HepG2 (cell line): ENCODE measurements around the gene OXLD1. TPM values are rescaled to one million over a fixed set of nuclear protein-coding genes. Genes with fewer than 3 reads are reported as not detected.
A peak's percentile ranks its signal among the peaks of the same experiment; 100 is the strongest.

Source experiments
- ARNT2 ChIP-seq: sonication (generic); formaldehyde crosslinking; IDR thresholded peaks from 2 replicates; pipeline ENCODE4 v1.8.0; 2022; ENCODE audit warnings: mild to moderate bottlenecking, low read depth, missing genetic modification reagents, moderate library complexity
- CHD2 ChIP-seq: IDR thresholded peaks from 2 replicates; pipeline ENCODE4 v1.6.1; 2011; ENCODE audit warnings: low read depth, low read length, improper control_type of control experiment
- FOXO4 ChIP-seq: sonication (generic); formaldehyde crosslinking; conservative IDR thresholded peaks from 2 replicates; pipeline ENCODE4 v1.8.1; 2023; ENCODE audit warnings: missing genetic modification reagents
- NFE2L2 ChIP-seq: fragments of 150-350 bp; IDR thresholded peaks from 2 replicates; pipeline ENCODE4 v1.6.1; 2014; ENCODE audit warnings: low read length
- ONECUT2 ChIP-seq: sonication (generic); formaldehyde crosslinking; IDR thresholded peaks from 2 replicates; pipeline ENCODE4 v1.4.0; 2020; ENCODE audit warnings: missing genetic modification reagents
- ZFX ChIP-seq: sonication (generic); formaldehyde crosslinking; IDR thresholded peaks from 2 replicates; pipeline ENCODE4 v1.4.0; 2020; ENCODE audit warnings: mild to moderate bottlenecking, low read depth, missing genetic modification reagents, moderate library complexity
- ZNF343 ChIP-seq: sonication (generic); formaldehyde crosslinking; IDR thresholded peaks from 2 replicates; pipeline ENCODE4 v1.4.0; 2020; ENCODE audit warnings: mild to moderate bottlenecking, missing genetic modification reagents
- ZNF441 ChIP-seq: sonication (generic); formaldehyde crosslinking; IDR thresholded peaks from 2 replicates; pipeline ENCODE4 v1.7.0; 2021; ENCODE audit warnings: missing genetic modification reagents, borderline replicate concordance
- ZNF468 ChIP-seq: sonication (generic); formaldehyde crosslinking; IDR thresholded peaks from 2 replicates; pipeline ENCODE4 v1.8.0; 2022; ENCODE audit warnings: mild to moderate bottlenecking, moderate library complexity, missing genetic modification reagents
- ZNF609 ChIP-seq: sonication (generic); formaldehyde crosslinking; IDR thresholded peaks from 2 replicates; pipeline ENCODE4 v1.4.0; 2020; ENCODE audit warnings: mild to moderate bottlenecking, missing genetic modification reagents, borderline replicate concordance
- ZNF724P ChIP-seq: sonication (generic); formaldehyde crosslinking; IDR thresholded peaks from 2 replicates; pipeline ENCODE4 v1.8.0; 2022; ENCODE audit warnings: missing genetic modification reagents, borderline replicate concordance
- polyA plus RNA-seq, 8 experiments: library from polyadenylated mRNA; depleted of rRNA in 3 of 8; stranded (reverse) in 7 of 8; unstranded in 1 of 8; fragments of >200 nt; fragmentation: Illumina TruSeq in 4 of 8; extraction: Trizol in 4 of 8; gene quantifications; 2 replicates each; pipeline versions ENCODE4 v1.2.1 to v1.2.3, GENCODE V29; 2011 to 2016; ENCODE audit warnings: low read depth in 4 of 8, missing spikeins in 1 of 8, mixed read lengths in 1 of 8; ENCODE audit not compliant: insufficient read depth in 1 of 8
- total RNA-seq, 5 experiments: library from RNA; depleted of rRNA; stranded (reverse); fragments of >200 nt; fragmentation: Illumina TruSeq; extraction: Trizol; gene quantifications; 2 replicates each; pipeline ENCODE4 v1.2.3, GENCODE V29; 2016; ENCODE audit warnings: low read depth in 1 of 5
- TF ChIP-seq, protein P1 (sequence below): sonication (generic); formaldehyde crosslinking; IDR thresholded peaks from 2 replicates; pipeline ENCODE4 v1.8.1; 2023; ENCODE audit warnings: missing genetic modification reagents, inconsistent platforms, borderline replicate concordance
- TF ChIP-seq, protein P2 (sequence below): sonication (generic); formaldehyde crosslinking; IDR thresholded peaks from 2 replicates; pipeline ENCODE4 v1.4.0; 2020; ENCODE audit warnings: missing genetic modification reagents
- TF ChIP-seq, protein P3 (sequence below): sonication (generic); formaldehyde crosslinking; IDR thresholded peaks from 2 replicates; pipeline ENCODE4 v1.4.0; 2020; ENCODE audit warnings: missing genetic modification reagents
- TF ChIP-seq, protein P4 (sequence below): sonication (generic); formaldehyde crosslinking; IDR thresholded peaks from 2 replicates; pipeline ENCODE4 v1.8.1; 2023; ENCODE audit warnings: missing genetic modification reagents, mild to moderate bottlenecking, borderline replicate concordance

OXLD1 gene
- total and polyA plus RNA-seq, 2 of the 13 experiments (the other 11 are each of a cell fraction or from before 2014, with no cell fraction given): 27.1 to 37.5 TPM

- TF ChIP-seq, protein P1, sequence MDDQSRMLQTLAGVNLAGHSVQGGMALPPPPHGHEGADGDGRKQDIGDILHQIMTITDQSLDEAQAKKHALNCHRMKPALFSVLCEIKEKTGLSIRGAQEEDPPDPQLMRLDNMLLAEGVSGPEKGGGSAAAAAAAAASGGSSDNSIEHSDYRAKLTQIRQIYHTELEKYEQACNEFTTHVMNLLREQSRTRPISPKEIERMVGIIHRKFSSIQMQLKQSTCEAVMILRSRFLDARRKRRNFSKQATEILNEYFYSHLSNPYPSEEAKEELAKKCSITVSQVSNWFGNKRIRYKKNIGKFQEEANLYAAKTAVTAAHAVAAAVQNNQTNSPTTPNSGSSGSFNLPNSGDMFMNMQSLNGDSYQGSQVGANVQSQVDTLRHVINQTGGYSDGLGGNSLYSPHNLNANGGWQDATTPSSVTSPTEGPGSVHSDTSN (CRISPR knock-in tag): peak; percentile 98
- TF ChIP-seq ONECUT2 (CRISPR knock-in tag) (no peak), ZNF441 (peak; percentile 54; the same call in 1 of the 2 replicates), ARNT2 (CRISPR knock-in tag) (peak; percentile 91), ZNF468 (CRISPR knock-in tag) (no peak), ZNF724P (CRISPR knock-in tag) (peak; percentile 86; the same call in 1 of the 2 replicates), ZFX (CRISPR knock-in tag) (peak; percentile 79), CHD2 (peak; percentile 53; the same call in 1 of the 2 replicates), ZNF343 (CRISPR knock-in tag) (peak; percentile 47; the same call in 1 of the 2 replicates), NFE2L2 (no peak), ZNF609 (CRISPR knock-in tag) (no peak), FOXO4 (CRISPR knock-in tag) (peak; percentile 67; the same call in 1 of the 2 replicates)
- TF ChIP-seq, protein P2, sequence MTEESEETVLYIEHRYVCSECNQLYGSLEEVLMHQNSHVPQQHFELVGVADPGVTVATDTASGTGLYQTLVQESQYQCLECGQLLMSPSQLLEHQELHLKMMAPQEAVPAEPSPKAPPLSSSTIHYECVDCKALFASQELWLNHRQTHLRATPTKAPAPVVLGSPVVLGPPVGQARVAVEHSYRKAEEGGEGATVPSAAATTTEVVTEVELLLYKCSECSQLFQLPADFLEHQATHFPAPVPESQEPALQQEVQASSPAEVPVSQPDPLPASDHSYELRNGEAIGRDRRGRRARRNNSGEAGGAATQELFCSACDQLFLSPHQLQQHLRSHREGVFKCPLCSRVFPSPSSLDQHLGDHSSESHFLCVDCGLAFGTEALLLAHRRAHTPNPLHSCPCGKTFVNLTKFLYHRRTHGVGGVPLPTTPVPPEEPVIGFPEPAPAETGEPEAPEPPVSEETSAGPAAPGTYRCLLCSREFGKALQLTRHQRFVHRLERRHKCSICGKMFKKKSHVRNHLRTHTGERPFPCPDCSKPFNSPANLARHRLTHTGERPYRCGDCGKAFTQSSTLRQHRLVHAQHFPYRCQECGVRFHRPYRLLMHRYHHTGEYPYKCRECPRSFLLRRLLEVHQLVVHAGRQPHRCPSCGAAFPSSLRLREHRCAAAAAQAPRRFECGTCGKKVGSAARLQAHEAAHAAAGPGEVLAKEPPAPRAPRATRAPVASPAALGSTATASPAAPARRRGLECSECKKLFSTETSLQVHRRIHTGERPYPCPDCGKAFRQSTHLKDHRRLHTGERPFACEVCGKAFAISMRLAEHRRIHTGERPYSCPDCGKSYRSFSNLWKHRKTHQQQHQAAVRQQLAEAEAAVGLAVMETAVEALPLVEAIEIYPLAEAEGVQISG (CRISPR knock-in tag): peak; percentile 98
- TF ChIP-seq, protein P3, sequence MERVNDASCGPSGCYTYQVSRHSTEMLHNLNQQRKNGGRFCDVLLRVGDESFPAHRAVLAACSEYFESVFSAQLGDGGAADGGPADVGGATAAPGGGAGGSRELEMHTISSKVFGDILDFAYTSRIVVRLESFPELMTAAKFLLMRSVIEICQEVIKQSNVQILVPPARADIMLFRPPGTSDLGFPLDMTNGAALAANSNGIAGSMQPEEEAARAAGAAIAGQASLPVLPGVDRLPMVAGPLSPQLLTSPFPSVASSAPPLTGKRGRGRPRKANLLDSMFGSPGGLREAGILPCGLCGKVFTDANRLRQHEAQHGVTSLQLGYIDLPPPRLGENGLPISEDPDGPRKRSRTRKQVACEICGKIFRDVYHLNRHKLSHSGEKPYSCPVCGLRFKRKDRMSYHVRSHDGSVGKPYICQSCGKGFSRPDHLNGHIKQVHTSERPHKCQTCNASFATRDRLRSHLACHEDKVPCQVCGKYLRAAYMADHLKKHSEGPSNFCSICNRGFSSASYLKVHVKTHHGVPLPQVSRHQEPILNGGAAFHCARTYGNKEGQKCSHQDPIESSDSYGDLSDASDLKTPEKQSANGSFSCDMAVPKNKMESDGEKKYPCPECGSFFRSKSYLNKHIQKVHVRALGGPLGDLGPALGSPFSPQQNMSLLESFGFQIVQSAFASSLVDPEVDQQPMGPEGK (CRISPR knock-in tag): peak; percentile 66
- TF ChIP-seq, protein P4, sequence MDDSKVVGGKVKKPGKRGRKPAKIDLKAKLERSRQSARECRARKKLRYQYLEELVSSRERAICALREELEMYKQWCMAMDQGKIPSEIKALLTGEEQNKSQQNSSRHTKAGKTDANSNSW: peak; percentile 90; the same call in 1 of the 2 replicates
These were observed at the start of gene OXLD1, which contains the start of gene CCDC137 (continued) for GRCh38 chr17:81666342-81667191.
